NCI-H2196 treated with DMSO at 0.1 percent for 48 hours (cell line): ENCODE measurements around the gene STX16.
"Not testable (repeated sequence)": the region's sequence is repeated elsewhere in the genome, so short reads cannot be mapped to it uniquely, and the experiment has no call there.

ENCODE experiments used
- DNase-seq: peaks from one replicate; lab custom pipeline; 2025; ENCODE audit not compliant: unreplicated experiment; lab: John Stamatoyannopoulos, UW

STX16 gene

DNA sequence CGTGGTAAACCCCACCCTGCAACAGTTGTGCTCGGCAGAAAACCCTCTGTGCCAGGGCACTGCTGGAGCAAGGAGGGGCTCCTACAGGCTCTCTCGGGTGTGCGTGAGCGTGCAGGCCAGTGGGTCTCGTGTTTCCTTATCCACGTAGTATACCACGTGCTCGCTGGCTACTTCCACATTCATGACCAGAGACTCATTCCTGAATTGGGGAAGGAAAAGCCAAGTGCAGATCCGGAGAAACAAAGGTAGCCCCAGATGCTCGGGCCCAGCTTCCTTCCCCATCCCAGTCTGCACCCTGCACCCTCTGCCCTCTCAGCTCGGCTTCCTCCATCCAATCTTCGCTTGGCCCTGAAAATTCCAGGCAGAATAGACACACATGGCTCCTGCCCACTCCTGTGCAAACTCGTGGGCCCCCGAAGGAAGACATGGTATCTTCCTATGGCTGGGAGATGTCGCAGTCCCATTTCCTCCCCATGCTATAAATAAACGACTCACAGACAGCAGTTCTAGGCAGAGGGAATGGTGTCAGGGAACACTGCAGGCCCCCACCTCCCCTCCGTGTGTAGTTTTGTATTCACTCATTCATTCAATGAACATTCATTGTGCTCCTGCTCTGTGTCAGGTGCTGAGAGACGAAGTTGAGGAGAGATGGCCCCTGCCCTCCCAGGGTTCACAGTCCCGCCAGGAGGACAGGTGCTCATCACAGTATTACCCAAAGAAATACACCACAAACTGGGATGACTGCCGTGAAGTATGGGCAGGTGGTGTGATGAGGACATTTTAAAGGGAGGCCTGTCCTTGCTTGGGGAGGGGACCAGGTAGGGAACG, 71.1 kb downstream of the STX16 start:
- DNase-seq: no peak

DNA sequence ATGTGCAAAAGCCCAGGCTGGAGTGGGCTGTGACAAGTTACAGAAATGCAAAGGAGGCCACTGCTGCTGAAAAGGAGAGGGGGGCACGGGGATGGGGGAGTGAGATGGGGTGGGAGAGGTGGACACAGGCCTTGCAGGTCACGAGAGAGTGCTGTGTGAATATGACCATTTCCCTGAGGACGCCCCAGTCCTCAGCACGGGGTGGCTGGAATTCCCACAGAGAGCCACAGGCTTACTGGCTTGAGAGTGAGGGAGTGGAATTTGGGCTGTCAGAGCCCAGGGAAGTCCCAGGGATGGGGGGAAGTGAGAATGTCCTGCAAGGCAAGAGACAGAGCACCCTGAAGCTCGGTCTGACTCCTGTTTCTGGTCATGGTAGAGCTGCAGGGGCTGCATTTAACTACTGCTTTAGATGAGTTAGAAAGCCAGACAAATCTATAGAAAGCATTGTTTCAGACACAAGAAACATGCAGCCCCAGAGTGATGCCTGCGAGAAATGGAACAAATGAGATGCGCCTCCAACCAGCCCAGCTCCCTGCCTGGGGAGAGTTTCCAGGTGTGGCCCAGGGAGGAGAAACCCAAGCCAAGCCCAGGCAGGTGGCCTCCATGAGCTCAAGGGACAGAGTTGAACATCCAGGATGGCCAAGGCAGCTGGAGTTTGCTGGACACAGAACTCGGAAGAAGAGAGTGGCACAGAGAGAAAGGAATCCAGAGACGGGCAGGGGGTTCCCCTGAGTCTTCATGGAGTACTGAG, 72.0 kb downstream of the STX16 start:
- no peak for DNase-seq

DNA sequence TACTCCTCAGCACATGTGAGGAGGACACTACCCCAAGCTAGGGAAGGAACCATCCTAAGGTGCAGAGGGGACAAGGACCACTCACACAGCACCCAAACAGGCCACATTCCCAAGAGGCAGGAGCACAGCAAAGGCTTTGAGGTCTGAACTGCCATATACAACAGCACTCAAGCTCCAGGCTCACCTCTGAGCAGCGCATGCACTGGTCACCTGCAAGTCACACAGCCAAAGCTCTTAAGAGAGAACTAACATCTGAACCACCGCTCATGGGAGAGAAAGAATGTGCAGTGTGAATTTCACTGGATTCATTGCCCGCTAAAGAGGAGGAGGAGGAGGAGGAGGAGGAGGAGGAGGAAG, 72.5 kb downstream of the STX16 start:
- no peak for DNase-seq

DNA sequence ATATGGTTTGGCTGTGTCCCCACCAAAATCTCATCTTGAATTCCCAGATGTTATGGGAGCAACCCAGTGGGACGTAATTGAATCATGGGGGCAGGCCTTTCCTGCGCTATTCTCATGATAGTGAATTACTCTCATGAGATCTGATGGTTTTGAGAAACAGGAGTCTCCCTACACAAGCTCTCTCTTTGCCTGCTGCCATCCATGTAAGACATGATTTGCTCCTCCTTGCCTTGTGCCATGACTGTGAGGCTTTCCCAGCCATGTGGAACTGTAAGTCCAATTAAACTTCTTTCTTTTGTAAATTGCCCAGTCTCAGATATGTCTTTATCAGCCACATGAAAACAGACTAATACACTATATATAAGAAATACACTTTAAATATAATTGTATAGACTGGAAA, 75.1 kb downstream of the STX16 start:
- not testable (repeated sequence) for DNase-seq
